GM21825 (cell line): ENCODE data around the gene MME.

Experiments
- ATAC-seq: cut with Tn5 transposase; IDR thresholded peaks from one replicate; pipeline ENCODE4 v1.9.1; 2021; ENCODE audit warnings: mild to moderate bottlenecking, moderate library complexity; ENCODE audit not compliant: unreplicated experiment

MME gene

DNA sequence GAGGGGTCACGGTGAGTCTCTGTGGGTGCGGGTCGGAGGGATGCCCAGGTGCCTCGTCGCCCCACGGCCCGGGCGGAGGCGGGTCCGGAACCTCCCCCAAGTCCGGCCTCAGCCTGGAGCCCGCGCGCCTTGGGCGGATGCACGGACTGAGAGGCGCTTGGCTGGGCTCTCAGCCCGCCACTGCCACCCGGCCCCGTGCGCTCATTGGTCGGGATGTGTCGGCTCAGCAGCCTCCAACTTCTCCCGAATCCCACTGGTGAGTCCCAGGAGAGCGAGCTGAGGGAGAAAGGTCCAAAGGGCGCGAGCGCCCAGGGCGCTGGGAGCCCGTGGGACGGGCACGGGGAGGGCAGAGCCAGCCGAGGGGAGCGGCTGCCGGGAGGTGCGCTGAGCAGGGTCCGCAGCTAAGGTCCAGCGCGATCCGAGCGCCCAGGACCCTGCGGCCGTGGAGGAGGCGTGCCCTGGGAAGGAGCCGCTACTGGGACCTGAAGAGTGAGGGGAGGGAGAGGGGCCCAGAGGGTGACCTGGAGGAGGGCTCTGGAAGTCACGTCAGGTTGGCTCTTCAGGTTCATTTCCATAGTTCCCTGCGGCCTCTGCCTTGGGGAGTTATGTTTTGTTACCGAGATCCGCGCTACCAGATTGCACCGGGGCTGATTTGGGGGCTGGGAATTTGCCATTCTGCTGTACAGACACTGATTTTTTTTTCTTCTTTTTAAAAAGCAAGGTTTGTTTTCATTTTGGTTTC, at the start of gene MME:
TSS of gene MME (plus strand) at position 574 of the 742 bp plus-strand sequence. CDS start 3,849 bp downstream, outside the sequence.
- ATAC-seq = no peak

DNA sequence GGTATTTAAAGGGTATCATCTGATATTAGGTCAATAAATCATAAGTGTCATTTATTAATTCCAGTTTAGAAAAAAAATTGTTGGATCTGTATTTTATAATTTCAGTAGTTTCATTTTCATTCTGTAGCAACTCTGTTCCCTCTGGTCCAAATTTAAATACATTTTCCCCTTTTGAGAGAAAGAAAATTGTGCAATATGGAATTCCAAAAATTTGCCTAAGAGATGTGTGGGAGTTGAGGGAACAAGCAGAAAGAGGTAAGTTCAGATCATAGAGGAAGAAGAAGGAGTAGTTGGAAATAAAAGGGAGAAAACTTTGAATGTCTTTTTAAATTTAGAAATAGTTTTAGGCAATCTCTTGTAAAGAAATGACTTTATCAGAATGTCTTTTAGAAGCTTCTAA, 48.9 kb upstream of the MME start:
- no peak for ATAC-seq

DNA sequence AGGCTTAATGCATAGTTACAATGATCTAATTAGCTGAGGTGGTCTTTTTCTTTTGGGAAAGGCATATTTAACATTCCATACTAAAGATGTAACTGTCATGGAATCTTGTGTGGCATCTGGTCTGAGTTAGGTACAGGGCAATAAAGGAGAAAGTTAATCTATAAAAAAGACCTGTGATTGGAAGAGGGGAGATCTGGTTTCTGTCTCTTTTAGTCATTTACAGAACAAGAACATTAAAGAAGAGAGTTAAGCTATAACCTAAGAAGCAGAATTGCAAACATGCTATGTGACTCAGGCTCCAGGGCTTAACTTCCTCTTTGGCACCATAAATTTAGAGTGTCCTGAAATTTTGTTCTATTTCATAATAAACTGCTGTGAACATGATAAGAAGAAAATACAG, 47.2 kb upstream of the MME start:
- no peak for ATAC-seq

DNA sequence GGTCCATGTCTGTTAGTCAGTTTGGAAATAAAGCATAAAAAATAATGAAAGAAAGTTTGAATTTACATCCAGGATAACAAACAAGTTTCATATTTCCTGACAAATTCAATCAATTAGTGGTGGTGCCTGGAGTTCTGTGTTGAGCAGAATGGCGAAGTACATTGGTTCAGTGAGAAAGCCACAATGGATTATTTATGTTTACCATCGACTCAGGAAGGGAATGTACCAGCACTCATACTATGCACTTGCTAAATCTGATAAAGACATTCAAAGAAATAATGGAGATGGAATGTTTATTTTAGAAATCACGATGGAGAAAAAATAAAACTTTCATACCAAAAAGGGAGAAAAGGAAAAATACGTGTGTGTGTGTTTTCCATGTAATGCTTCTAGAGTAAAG, 45.3 kb upstream of the MME start:
- ATAC-seq = no peak

DNA sequence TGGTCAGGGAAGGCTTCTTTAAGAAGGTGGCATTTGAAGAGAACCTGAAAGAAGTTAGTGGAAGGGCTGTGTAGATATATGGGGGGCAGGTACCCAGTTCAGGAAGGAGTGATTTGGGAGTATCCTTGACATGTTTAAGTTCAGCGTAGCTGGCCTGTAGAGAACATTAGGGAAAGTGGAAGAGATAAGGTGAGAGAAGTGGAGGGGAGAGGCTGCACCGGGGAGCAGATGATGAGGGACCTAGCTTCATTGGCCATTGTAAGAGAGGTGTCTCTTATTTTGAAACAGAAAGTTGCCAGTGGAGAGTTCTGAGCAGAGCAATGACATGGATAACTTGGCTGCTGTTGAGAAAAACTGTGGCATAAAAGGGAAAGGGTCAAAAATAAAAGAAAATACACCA, 44.6 kb upstream of the MME start:
- no peak for ATAC-seq

DNA sequence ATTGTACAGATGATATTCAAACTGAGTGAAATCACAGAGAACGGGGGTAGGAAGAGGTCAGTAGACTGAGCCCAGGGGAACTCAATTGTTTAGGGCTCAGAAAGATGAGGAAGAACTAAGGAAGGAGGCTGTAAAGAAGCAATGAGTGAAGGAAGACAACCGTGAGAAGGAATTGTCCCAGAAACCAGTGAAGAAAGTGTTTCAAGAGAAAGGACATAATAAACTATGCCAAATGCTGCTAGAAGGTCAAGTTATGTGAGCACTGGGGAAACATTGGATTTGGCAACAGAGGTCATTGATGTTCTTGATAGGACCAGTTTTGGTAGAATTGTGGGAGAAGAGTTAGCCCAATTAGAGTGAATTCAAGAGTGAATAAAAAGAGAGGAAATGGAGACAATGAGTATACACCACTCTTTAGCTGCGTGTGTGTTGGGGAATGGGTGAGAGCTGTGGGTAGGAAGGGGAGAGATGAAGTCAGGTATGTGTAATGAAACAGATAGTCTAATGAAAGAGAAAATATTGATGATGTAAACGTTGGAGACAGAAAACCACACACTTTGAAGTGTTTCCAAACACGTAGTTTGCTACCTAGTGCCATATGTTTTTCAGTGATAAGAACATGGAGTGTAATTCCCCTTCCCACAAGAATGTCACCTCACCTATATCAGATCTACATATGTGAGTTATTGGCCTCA, 42.5 kb upstream of the MME start:
- no peak for ATAC-seq

DNA sequence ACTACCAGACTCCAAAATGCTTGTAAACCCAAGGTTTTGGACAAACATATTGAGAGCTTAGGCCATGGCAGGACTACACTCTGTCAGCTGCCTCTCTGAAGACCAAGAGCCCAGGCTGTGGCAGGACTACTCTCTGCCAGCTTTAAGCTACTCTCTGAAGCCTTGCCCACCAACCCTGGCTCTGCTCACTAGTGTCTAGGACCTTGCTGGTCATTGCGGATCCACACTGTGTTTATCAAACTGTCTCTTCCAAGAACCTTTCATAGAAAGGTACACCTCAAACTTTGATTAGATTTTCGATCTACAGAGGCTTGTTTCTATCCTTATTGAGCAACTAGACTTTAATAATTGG, 41.9 kb upstream of the MME start:
- no peak for ATAC-seq

DNA sequence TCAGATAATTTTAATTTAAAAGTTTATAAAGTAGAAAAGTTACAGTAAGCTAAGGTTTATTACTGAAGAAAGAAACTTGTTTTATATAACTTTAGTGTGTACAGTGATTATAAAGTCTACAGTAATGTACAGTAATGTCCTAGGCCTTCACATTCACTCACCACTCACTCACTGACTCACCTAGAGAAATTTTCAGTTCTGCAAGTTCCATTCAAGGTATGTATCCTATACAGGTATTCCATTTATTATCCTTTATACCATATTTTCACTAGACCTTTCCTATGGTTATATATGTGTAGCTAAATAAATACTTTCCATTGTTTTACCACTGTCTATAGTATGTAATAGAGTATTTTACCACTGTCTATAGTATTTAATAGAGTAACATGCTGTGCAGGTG, 33.2 kb upstream of the MME start:
- no peak for ATAC-seq

DNA sequence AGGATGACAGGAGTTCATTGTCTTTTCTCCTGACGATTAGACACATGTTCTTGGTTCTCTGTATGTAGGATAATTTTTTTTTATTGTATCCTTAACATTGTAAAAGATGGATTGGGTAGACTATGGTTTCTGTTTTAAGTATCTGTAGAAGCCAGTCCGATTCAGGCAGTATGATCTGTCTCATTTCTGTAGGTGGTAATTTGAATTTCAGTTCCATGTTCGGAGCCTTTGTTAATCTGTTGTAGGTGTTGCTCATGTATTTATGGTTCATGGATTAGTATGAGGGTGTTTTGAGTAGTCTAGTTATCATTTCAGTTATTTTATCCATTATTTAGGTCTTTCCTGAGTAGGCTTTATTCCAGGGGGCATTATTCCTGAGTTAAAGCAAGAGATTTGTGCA, 32.4 kb upstream of the MME start:
- no peak for ATAC-seq

DNA sequence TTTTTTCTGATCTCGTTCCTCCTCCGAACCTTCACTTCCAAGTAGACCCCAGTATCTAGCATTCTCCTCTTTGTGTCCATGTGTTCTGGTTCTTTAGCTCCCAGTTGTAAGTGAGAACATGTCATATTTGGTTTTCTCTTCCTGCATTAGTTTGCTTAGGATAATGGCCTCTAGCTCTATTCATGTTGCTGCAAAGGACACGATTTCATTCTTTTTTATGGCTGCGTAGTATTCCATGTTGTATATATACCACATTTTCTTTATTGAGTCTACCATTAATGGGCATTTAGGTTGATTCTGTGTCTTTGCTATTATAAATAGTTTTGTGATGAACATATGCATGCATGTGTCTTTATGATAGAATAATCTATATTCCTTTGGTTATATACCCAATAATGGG, 30.2 kb upstream of the MME start:
- ATAC-seq = no peak

DNA sequence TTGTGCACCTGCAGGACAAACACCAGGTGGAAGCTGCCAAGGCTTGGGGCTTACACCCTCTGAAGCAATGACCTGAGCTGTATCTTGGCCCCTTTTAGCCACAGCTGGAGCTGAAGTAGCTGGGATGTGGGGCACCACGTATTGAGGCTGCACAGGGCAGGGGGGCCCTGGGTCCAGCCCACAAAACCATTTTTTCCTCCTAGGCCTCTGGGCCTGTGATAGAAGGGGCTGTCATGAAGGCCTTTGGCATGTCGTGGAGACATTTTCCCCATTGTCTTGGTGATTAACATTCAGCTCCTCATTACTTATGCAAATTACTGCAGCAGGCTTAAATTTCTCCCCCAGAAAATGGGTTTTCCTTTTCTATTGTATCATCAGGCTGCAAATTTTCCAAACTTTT, 27.6 kb upstream of the MME start:
- no peak for ATAC-seq

DNA sequence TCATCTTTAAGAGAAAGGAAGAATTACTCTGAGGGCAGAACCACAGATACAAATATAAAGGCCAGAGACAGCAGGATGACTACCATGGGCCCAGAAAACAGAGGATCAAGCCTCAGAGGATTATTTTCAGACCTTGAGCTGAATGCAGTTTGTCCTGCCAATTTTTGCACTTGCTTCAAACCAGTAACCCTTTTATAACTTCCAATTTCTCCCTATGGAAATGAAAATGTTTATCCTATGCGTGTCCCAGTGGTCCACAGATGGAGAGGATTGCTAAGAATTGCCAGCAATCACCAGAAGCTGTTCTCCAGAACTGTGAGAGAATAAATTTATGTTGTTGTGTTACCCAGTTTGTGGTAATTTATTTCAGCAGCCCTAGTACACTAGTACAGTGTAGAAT, 26.4 kb upstream of the MME start:
- ATAC-seq = no peak

DNA sequence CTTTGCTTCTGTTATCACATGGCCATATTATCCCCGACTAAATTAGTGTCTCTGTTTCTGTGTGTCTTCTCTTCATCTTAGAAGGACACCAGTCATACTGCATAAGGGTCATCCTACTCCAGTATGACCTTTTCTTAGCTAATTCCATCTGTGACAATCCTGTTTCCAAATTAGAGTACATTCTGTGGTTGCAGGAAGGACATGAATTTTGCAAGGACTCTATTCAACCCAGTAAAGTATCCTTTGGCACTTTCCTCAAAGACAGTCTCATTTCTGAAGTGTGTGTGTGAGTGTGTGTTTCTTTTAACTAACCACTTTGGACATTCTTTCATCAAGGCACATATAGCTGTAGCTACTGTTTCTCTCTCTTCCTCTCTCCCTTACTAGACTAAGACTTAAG, 15.2 kb upstream of the MME start:
- no peak for ATAC-seq

DNA sequence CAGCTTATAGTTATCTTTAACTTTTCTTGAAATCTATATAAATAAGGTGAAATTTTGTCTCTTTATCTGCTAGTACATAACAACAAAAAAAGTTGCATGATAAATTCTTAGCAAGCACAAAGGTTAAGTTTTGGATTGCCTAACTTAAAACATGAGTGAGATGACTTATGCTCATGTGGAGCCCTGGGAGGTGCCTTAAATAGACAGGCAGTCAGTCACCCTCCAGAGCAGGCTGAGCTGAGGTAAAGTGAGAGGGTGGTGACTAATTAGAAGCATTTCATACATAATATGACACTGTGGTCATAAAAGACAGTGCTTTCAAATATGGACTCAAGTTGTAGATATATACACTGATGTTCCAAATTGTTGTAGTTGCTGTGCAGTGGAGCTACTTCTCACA, 14.6 kb upstream of the MME start:
- no peak for ATAC-seq

DNA sequence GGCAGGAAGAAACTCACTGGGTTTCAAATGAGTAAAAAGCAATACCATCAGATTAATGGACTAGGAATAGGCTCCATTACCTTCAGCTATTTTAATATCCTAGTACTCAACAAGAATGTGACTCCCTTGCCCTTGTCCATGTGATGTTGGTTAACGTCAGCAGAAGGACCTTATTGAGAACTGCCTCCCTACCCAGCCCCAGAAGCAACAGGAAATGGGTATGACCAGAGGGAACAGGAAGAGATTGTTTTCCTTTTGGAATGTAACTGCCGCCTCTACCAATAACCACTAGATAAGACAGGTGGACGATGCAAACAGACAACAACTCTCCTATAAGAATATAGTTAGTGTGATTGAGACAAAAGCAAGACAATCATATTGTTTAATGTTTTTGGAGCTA, 10.4 kb upstream of the MME start:
- no peak for ATAC-seq

DNA sequence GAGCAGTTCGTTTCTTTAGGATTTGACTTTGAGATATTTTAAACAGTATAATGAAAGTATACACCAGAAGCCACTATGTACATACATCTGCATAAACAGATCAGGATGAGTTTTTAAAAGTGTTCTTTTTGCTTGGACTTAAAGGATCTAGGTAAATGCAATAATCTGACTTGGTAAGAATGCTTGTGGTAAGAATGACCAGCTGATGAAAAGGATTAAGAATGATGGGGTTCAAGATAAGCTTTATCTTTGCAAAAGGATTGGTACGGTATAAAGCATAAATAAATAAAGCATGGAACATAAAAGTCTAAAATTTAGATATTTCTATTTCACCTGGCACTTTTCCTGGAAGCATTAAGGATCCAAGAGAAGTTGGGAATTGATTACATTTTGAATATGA, 9.8 kb upstream of the MME start:
- ATAC-seq = no peak

DNA sequence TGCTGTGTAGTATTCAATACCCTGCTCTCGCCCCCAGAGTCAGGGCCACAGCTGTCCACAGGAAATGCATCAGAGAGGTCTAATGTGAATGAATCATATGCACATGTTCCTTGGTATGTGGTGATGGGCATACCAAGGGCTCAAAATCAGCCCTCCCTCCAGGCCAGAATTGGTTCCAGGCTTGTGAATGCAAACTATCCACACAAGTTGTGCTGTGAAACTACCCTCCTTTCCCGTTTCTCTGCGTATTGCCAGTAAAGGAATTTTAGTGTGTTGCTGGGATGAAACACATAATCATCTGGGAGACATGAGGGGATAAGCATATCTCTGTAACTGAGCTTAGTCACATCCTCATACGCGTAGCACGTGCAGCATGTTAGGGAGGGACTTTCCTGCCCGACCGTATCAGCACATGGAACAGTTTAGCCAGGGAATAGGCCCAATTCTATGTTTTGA, 9.2 kb upstream of the MME start:
- ATAC-seq = no peak

DNA sequence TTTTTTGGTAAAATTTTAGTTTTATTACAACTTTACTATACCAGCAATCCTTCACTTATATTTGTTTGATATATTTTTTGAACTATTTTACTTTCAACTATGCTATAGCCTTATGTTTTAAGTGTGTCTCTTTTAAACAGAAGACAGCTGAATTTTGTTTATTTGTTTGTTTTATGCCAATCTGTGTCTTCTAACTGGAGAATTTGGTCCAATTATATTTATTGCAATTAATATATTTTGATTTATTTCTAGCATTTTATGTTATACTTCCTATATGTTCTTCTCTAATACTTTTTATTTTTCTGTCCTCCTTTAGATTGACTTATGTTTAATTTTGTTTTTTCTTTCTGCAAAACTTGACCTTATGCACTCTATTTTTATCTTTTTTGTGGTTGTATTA, 4.9 kb upstream of the MME start:
- ATAC-seq = no peak

DNA sequence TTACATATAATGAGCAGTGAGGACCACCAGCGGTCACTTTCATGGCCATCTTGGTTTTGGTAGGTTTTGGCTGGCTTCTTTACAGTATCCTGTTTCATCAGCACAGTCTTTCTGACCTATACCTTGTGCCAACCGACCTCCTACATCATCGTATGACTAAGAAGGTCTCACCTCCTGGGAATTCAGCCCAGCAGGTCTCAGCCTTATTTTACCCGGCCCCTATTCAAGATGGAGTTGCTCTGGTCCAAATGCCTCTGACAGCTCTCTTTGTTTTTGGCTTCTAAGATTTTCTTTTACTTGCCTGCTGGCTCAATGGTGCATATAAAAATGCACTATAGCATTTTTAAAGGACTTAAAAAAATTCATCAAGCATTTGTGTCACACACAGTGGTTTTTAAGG, 3.2 kb upstream of the MME start:
- no peak for ATAC-seq

DNA sequence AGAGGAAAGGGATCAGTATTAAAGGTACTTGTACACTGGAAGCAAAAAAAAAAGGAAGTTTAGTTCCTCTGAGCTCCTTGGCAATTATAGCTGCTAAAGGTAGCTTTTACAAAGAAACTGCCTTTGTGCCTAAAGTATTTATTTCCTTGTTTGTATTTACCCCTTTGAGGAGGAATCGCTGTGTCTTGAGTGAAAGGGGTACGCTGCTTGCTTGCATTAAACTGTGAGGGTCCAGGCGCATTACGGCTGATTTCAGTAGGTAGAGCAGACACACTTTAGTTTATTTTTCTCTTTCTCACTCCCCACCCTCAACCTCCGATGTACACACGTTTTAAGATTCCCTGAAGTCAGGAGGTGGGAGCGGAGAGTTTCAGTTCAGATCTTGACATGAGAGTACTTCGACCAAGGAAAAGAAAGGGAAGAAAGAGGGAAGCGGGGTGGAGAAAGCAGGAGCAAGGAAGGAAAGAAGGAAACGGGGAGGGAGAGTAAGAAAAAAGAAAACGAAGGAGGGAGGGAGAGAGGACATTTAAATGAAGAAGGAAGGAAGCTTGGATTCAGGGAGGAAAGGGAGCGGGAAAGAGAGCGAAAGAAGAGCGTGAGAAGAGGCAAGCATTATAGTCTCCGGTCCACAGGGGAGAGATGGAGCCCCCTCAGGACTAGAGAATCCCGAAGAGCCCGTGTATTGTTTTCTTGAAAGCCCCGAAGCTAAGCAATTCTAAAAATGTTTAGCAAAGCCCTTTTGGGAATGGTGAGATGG, 1.2 kb upstream of the MME start:
- no peak for ATAC-seq

DNA sequence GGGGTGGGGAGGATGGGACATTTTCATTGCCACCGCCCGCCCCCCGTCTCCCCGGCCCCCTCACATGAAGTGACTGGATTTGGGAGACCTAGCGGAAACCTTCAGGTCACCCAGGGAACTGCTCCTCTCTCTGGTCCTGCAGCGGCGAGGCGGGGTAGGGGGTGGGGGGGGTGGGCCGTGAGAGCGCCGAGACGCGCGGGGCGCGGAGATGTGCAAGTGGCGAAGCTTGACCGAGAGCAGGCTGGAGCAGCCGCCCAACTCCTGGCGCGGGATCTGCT, 712 bp upstream of the MME start:
- ATAC-seq = no peak

DNA sequence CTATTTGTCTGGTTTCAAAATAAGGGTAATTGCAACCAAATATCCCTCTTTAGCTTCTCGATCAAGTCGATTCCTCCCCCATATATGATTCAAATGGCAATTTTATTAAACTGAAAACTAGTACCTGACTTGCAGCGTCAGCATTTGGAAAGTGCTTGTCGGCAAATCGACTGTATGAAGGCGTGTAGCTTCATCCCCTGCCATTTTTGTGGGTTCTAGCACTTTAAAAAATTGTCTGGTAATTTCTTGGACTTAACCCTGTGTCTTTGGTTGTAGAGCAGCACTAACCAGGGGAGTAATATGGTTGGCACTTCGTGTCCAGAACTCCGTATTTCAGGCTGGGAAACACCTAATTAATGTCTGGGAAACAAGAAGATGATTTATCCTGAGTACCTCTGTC, 573 bp downstream of the MME start:
- ATAC-seq = no peak
